HEK293 (cell line): Measurements from ENCODE around the gene SERPINB7.

Experiments
- ZNF10 ChIP-seq: fragments of 450-650 bp; formaldehyde crosslinking; IDR thresholded peaks from 2 replicates; pipeline ENCODE4 v1.5.1; 2017; ENCODE audit warnings: missing biosample characterization, missing genetic modification characterization
- ZNF292 ChIP-seq: fragments of 450-650 bp; formaldehyde crosslinking; IDR thresholded peaks from 2 replicates; pipeline ENCODE4 v1.5.1; 2016; ENCODE audit warnings: low read depth, missing biosample characterization, missing genetic modification characterization, borderline replicate concordance
- ZNF449 ChIP-seq: fragments of 450-650 bp; formaldehyde crosslinking; IDR thresholded peaks from 2 replicates; pipeline ENCODE4 v1.5.1; 2017; ENCODE audit warnings: missing biosample characterization, mild to moderate bottlenecking, missing genetic modification characterization, moderate library complexity
- ZNF510 ChIP-seq: fragments of 450-650 bp; formaldehyde crosslinking; IDR thresholded peaks from 2 replicates; pipeline ENCODE4 v1.5.1; 2018; ENCODE audit warnings: mild to moderate bottlenecking, missing genetic modification characterization, missing biosample characterization; ENCODE audit not compliant: insufficient replicate concordance
- TF ChIP-seq, protein P1 (sequence below): fragments of 450-650 bp; formaldehyde crosslinking; IDR thresholded peaks from 2 replicates; pipeline ENCODE4 v1.5.1; 2016; ENCODE audit warnings: missing biosample characterization, missing genetic modification characterization

DNA sequence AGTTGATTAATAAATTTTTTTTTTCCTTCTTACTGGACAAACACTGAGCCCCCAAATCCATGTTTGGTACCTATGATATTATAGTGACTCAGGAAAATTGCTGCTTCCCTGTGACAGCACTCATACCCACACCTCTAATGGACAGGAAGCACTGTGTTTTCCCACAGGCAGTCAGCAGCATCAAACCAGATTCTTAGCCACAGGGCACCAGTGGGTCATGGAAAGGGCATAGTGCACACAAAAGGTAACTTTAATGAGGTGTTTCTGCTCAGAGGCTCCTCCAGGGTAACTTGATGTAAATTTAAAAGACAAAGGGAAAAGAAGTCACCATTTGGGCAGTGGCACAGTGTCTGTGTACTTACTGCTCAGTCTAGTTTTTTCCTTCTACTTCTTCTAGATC is 38.3 kb upstream of the SERPINB7 start:
- TF ChIP-seq ZNF510 (tag by site-specific recombination), result no peak
- TF ChIP-seq, protein P1, sequence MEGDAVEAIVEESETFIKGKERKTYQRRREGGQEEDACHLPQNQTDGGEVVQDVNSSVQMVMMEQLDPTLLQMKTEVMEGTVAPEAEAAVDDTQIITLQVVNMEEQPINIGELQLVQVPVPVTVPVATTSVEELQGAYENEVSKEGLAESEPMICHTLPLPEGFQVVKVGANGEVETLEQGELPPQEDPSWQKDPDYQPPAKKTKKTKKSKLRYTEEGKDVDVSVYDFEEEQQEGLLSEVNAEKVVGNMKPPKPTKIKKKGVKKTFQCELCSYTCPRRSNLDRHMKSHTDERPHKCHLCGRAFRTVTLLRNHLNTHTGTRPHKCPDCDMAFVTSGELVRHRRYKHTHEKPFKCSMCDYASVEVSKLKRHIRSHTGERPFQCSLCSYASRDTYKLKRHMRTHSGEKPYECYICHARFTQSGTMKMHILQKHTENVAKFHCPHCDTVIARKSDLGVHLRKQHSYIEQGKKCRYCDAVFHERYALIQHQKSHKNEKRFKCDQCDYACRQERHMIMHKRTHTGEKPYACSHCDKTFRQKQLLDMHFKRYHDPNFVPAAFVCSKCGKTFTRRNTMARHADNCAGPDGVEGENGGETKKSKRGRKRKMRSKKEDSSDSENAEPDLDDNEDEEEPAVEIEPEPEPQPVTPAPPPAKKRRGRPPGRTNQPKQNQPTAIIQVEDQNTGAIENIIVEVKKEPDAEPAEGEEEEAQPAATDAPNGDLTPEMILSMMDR (tag by site-specific recombination), result no peak
- no peak for TF ChIP-seq ZNF449
- no peak for TF ChIP-seq ZNF10 (tag by site-specific recombination)
- no peak for TF ChIP-seq ZNF292 (tag by site-specific recombination)
